ENCODE data around the gene NFE2L2. TPM values are rescaled to one million over a fixed set of nuclear protein-coding genes. Genes with fewer than 3 reads are reported as not detected.

The NFE2L2 gene
- total RNA-seq, 4 donors from 2014 or later = 147 to 315 (median 189) TPM

DNA sequence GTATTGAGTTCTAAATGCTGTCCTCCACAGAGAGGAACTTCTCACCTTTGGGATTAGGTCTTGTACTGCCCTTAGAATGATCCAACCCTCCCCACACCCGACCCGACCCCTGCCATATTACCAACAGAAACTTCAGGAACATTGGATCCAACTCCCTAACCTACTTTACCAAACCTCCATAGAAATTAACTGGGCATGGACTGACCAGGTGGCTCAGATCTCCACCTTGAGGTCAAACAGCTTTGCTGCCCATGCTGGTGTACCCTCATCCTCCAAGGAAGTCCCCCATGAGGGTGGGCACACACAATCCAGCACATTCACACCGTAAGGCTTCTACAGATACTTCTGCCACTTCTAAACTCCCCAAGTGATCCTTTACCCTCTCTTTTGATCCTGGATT is 21.5 kb downstream of the NFE2L2 start:
- peak overlapping the region in 1 of 4 donors; percentile 22 for H3K4me3 ChIP-seq
- no peaks in the 10 kb centered on the region for H3K27me3 ChIP-seq
- WGBS, 2 donors = 67 to 71% methylated on average over 3 of the region's 3 CpGs
- no peaks in the 10 kb centered on the region for H3K9me3 ChIP-seq
- peak overlapping the region; percentile 72 to 89 (median 87) for H3K27ac ChIP-seq
- H3K36me3 ChIP-seq = peaks cover 0 to 16% (median 3%) of the 10 kb centered on the region in 3 donors
- intact Hi-C loops (cut with DNase I) = no loop called here
- no peak for DNase-seq
- H3K4me1 ChIP-seq = peaks cover 72 to 100% (median 93%) of the 10 kb centered on the region in 3 donors
- TF ChIP-seq, protein P1, sequence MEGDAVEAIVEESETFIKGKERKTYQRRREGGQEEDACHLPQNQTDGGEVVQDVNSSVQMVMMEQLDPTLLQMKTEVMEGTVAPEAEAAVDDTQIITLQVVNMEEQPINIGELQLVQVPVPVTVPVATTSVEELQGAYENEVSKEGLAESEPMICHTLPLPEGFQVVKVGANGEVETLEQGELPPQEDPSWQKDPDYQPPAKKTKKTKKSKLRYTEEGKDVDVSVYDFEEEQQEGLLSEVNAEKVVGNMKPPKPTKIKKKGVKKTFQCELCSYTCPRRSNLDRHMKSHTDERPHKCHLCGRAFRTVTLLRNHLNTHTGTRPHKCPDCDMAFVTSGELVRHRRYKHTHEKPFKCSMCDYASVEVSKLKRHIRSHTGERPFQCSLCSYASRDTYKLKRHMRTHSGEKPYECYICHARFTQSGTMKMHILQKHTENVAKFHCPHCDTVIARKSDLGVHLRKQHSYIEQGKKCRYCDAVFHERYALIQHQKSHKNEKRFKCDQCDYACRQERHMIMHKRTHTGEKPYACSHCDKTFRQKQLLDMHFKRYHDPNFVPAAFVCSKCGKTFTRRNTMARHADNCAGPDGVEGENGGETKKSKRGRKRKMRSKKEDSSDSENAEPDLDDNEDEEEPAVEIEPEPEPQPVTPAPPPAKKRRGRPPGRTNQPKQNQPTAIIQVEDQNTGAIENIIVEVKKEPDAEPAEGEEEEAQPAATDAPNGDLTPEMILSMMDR (IDR thresholded peaks at IDR 0.05) = no peak
- TF ChIP-seq POLR2A (IDR thresholded peaks at IDR 0.05) = no peak

- TF ChIP-seq POLR2A (IDR thresholded peaks at IDR 0.05) = no peak
- TF ChIP-seq, protein P1 (IDR thresholded peaks at IDR 0.05) = no peak
- H3K9me3 ChIP-seq = no peaks in the 10 kb centered on the region
- no peaks in the 10 kb centered on the region for H3K27me3 ChIP-seq
- peaks cover 0 to 20% (median 3%) of the 10 kb centered on the region in 3 donors for H3K36me3 ChIP-seq
- WGBS, 2 donors = 16 to 18% methylated on average over 5 of the region's 5 CpGs
- DNase-seq = no peak
- intact Hi-C loops (cut with DNase I) = no loop called here
- H3K4me3 ChIP-seq = peak overlapping the region in 3 of 4 donors; percentile 4 to 22 (median 10)
- H3K4me1 ChIP-seq = peaks cover 65 to 100% (median 93%) of the 10 kb centered on the region in 3 donors
- H3K27ac ChIP-seq = peak overlapping the region; percentile 72 to 89 (median 87)
Measured at GRCh38 chr2:177242121-177242987, 22.2 kb downstream of the NFE2L2 start.

GRCh38 chr2:177241711-177242120 is 22.8 kb downstream of the NFE2L2 start:
- intact Hi-C loops (cut with DNase I) = no loop called here
- H3K36me3 ChIP-seq = peaks cover 0 to 27% (median 3%) of the 10 kb centered on the region in 3 donors
- H3K4me1 ChIP-seq = peaks cover 61 to 100% (median 91%) of the 10 kb centered on the region in 3 donors
- WGBS, 2 donors = 30 to 39% methylated on average over 1 of the region's 1 CpG
- DNase-seq = no peak
- TF ChIP-seq, protein P1 (IDR thresholded peaks at IDR 0.05) = no peak
- TF ChIP-seq POLR2A (IDR thresholded peaks at IDR 0.05) = no peak
- no peaks in the 10 kb centered on the region for H3K27me3 ChIP-seq
- peak overlapping the region; percentile 72 to 89 (median 87) for H3K27ac ChIP-seq
- H3K4me3 ChIP-seq = peak overlapping the region in 2 of 4 donors; percentile 4 to 22
- H3K9me3 ChIP-seq = no peaks in the 10 kb centered on the region

DNA sequence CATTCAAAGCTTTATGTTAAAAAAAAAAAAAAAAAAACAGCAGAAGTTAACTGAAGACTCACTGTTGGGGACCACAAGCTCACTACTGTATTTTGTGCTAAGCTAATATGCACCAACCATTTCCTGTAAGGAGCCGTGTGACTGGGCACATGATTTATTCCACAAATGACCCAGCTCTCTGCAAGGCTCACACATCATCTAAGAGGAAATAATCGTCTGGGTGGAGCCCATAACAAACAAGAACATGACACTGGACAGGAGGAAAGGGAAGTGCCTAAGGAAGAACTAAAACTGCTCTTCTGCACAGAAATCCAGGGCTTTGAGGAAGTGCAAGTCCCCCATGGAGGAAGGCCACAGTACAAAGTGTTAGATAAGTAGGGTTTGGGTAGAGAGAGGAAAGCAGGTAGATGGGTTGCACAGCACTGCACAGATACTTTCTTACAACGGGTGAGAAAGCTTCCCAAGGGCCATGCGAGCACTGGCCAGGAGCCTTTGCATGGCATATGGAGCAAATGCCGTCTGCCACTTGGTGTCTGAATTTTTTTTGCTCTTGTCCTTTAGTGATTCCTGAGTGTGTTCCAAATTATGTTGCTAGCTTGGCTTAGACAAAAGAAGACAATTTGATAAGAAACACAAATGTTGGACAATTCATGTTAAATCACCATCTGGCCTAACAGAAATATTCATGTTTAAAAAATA is 24.4 kb downstream of the NFE2L2 start:
- peaks cover 0 to 41% (median 8%) of the 10 kb centered on the region in 3 donors for H3K36me3 ChIP-seq
- DNase-seq = peak; percentile 27
- H3K4me3 ChIP-seq = peak overlapping the region in 3 of 4 donors; percentile 4 to 19 (median 9)
- TF ChIP-seq, protein P1 (IDR thresholded peaks at IDR 0.05) = no peak
- TF ChIP-seq POLR2A (IDR thresholded peaks at IDR 0.05) = peak in 2 of 4 donors; percentile 22
- peaks cover 48 to 100% (median 75%) of the 10 kb centered on the region in 3 donors for H3K4me1 ChIP-seq
- H3K27ac ChIP-seq = peak overlapping the region; percentile 72 to 89 (median 87)
- no peaks in the 10 kb centered on the region for H3K9me3 ChIP-seq
- 12 to 23% methylated on average over 5 of the region's 5 CpGs for WGBS, 2 donors
- intact Hi-C loops (cut with DNase I) = no loop called here
- H3K27me3 ChIP-seq = no peaks in the 10 kb centered on the region
